Smooth muscle cell of the brain vasculature (primary cell): Measurements from ENCODE around the gene SLC22A12.

Experiments used
- DNase-seq: peaks from one replicate; pipeline ENCODE4 v3.0.0-alpha.2; 2012; ENCODE audit warnings: low read depth, low spot score

SLC22A12 gene

GRCh38 chr11:64624883-64625481, 34.0 kb downstream of the SLC22A12 start:
- no peak for DNase-seq

GRCh38 chr11:64626637-64627036, 35.6 kb downstream of the SLC22A12 start:
- no peak for DNase-seq

- DNase-seq, result no peak
Measured at GRCh38 chr11:64627371-64627770, 36.4 kb downstream of the SLC22A12 start.

GRCh38 chr11:64628596-64628995, 37.6 kb downstream of the SLC22A12 start:
- DNase-seq, result no peak

GRCh38 chr11:64629103-64629502, 38.1 kb downstream of the SLC22A12 start:
- no peak for DNase-seq

- no peak for DNase-seq
Measured at GRCh38 chr11:64629796-64630562, 39.0 kb downstream of the SLC22A12 start.

DNA sequence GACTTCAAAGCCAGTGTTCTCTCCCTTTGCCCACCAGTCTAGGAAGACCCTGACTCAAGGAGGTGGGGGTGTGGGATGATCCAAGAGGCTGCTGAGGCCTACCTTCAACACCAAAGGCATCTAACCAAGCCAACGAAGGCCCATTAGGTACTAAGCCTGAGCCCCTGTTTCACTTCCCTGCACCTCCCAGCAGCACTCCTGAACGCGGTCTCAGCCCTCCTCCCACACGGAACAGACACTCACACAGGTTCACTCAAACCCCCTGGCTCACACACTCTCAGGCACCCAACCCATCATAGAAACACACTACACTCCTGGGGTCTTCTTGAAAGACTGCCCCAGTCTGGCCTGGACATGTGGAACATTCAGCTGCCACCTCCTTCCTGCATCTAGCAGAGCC, 40.7 kb downstream of the SLC22A12 start:
- DNase-seq, result no peak

DNA sequence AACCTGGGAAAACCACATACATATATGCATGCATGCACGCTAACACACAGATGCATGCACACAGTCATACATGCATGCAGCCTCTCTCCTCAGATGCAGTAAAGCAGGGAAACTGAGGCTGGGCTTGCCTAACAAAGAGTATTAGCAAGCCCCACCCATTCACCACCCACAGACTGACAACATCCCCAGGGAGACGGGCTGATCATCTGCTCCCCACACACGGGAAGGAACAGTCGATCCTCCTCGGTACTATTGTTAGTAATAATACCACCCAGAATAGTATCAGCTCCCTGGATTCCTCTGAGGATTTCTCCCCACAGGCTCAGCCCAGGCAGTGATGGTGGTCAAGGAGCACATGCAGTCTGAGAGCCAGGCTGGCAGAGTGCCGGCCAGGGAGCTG, 41.2 kb downstream of the SLC22A12 start:
- DNase-seq, result no peak

GRCh38 chr11:64632654-64633053, 41.6 kb downstream of the SLC22A12 start:
- DNase-seq, result no peak

- DNase-seq, result no peak
Measured at GRCh38 chr11:64633555-64634159, 42.6 kb downstream of the SLC22A12 start.

GRCh38 chr11:64637334-64638017, 46.5 kb downstream of the SLC22A12 start:
- DNase-seq, result no peak

- no peak for DNase-seq
Measured at GRCh38 chr11:64638018-64638665, 47.1 kb downstream of the SLC22A12 start.

DNA sequence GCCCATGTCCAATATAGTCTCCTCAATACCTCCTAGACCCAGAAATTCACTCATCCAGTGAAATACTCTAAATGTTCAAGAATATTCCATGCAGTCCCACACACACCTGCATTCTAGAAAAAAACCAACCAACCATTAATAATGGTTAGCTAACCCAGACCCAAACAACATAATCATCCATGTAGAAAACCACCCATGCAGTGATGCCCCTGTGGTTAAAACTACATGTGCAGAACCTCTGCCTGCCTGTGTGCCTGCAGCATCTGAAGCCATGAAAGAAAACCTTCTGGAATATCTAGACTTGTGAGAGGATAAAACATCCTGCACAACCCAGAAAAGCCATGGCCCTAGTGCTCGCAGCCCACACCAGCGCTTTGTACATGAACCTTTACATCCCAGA, 47.8 kb downstream of the SLC22A12 start:
- DNase-seq, result no peak

- no peak for DNase-seq
Measured at GRCh38 chr11:64639885-64640284, 48.9 kb downstream of the SLC22A12 start.

GRCh38 chr11:64641596-64642417, 50.8 kb downstream of the SLC22A12 start:
- DNase-seq, result no peak

GRCh38 chr11:64642418-64642735, 51.4 kb downstream of the SLC22A12 start:
- no peak for DNase-seq

GRCh38 chr11:64642871-64643255, 51.8 kb downstream of the SLC22A12 start:
- DNase-seq, result no peak

GRCh38 chr11:64643256-64643881, 52.3 kb downstream of the SLC22A12 start:
- no peak for DNase-seq

- no peak for DNase-seq
Measured at GRCh38 chr11:64643920-64644646, 53.1 kb downstream of the SLC22A12 start.

DNA sequence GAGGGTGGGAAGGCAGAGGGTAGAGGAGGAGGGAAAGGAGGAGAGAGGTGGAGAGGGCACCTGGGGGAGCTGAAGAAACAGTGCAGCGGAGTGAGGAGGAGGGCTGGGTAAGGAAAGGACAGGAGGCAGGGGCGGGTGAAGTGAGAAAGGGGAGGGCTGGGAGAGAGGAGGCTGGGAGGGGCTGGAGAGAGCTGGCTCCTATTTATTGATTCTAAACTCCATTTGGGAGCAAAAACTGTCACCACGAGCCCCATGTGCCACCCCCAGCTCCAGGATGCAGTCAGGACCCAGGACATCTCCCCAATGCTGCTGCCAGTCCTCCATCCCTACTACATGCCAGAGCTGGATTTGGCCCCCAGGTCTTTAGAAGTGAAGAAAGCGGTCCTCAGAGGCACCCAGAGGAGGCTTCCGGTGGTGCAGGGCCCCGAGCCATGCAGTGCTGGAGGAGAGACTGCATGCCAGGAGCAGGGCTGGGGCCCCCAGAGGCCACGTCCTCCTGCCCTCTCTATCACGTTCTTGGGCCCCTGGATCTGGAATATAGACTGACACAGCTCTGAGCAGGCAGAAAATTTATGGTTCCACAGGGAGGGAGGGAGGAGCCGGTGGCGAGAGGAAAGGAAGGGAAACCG, 53.7 kb downstream of the SLC22A12 start:
- no peak for DNase-seq
